MM.1S (cell line): ENCODE measurements around the gene CAPN10.

Experiments used
- CTCF ChIP-seq: fragments of 300-600 bp; sonication (generic); IDR thresholded peaks from 2 replicates; pipeline ENCODE4 v1.5.1; 2016; ENCODE audit warnings: antibody characterized with exemption, low read length, mixed read lengths
- EZH2 ChIP-seq: fragments of 300-600 bp; sonication (generic); optimal IDR thresholded peaks from 2 replicates; pipeline ENCODE3; 2017; ENCODE audit warnings: low read depth, mild to moderate bottlenecking, antibody characterized with exemption, low read length, mixed read lengths
- EZH2phosphoT487 ChIP-seq: fragments of 300-600 bp; sonication (generic); IDR thresholded peaks from 2 replicates; pipeline ENCODE4 v1.6.1; 2018; ENCODE audit warnings: antibody characterized with exemption, low read length

GRCh38 chr2:240586198-240586918, at the start of gene CAPN10:
- TF ChIP-seq CTCF (no peak), EZH2phosphoT487 (no peak), EZH2 (no peak)
